Spleen (tissue), 11 donors: ENCODE measurements around the gene OR2V2. TPM values are rescaled to one million over a fixed set of nuclear protein-coding genes. Genes with fewer than 3 reads are reported as not detected.
A peak's percentile ranks its signal among the peaks of the same experiment; 100 is the strongest.

Experiments used
- DNase-seq: peaks from one replicate; pipeline ENCODE4 v3.0.0-alpha.2; 2020
- H3K27ac ChIP-seq, 8 donors: fragments of 200-600 bp; sonication (generic) in 7 of 8; 1 replicate in 4 of 8; 2 replicates in 4 of 8; pipeline versions ENCODE4 v1.5.0 to v1.8.0; 2016 to 2021; ENCODE audit warnings: inconsistent platforms in 4 of 8, mild to moderate bottlenecking in 4 of 8, moderate library complexity in 1 of 8
- H3K27me3 ChIP-seq, 7 donors: fragments of 200-600 bp; sonication (generic) in 6 of 7; replicated peaks in 1 of 7; 1 replicate in 4 of 7; 2 replicates in 3 of 7; pipeline versions ENCODE4 v1.5.0 to v1.8.0; 2016 to 2021; ENCODE audit warnings: inconsistent platforms in 3 of 7, mild to moderate bottlenecking in 1 of 7
- H3K36me3 ChIP-seq, 6 donors: fragments of 200-600 bp; sonication (generic) in 5 of 6; 1 replicate in 4 of 6; 2 replicates in 2 of 6; pipeline versions ENCODE4 v1.5.0 to v1.8.0; 2016 to 2021; ENCODE audit warnings: inconsistent platforms in 2 of 6
- H3K4me1 ChIP-seq, 6 donors: fragments of 200-600 bp; sonication (generic) in 5 of 6; 1 replicate in 3 of 6; 2 replicates in 3 of 6; pipeline versions ENCODE4 v1.5.0 to v1.8.0; 2016 to 2021; ENCODE audit warnings: inconsistent platforms in 3 of 6
- H3K4me3 ChIP-seq, 8 donors: fragments of 200-600 bp; sonication (generic) in 7 of 8; 1 replicate in 4 of 8; 2 replicates in 4 of 8; pipeline versions ENCODE4 v1.5.0 to v1.8.0; 2016 to 2021; ENCODE audit warnings: inconsistent platforms in 4 of 8, mild to moderate bottlenecking in 4 of 8, moderate library complexity in 2 of 8
- H3K9me3 ChIP-seq, 8 donors: fragments of 200-600 bp; sonication (generic) in 7 of 8; 1 replicate in 4 of 8; 2 replicates in 4 of 8; pipeline versions ENCODE4 v1.5.0 to v1.8.0; 2016 to 2021; ENCODE audit warnings: inconsistent platforms in 4 of 8
- CTCF ChIP-seq, 11 experiments: fragments of 200-600 bp in 7 of 11; fragments of 450-650 bp in 4 of 11; sonication (generic) in 4 of 11; IDR thresholded peaks in 8 of 11; conservative IDR thresholded peaks in 3 of 11; 1 replicate in 7 of 11; 2 replicates in 4 of 11; pipeline versions ENCODE4 v1.4.0 to v1.8.0; 2016 to 2021; ENCODE audit warnings: antibody characterized with exemption in 11 of 11, inconsistent platforms in 4 of 11, mild to moderate bottlenecking in 1 of 11
- POLR2A ChIP-seq, 3 donors: fragments of 450-650 bp; IDR thresholded peaks; one replicate each; pipeline ENCODE4 v1.5.1; 2017; ENCODE audit warnings: antibody characterized with exemption in 3 of 3, mild to moderate bottlenecking in 1 of 3
- POLR2AphosphoS5 ChIP-seq, 3 donors: sonication (generic); formaldehyde crosslinking; IDR thresholded peaks; one replicate each; pipeline ENCODE4 v1.5.1; 2017; ENCODE audit warnings: antibody characterized with exemption in 3 of 3
- WGBS, 5 donors: extraction: QIAGEN DNeasy Blood & Tissue Kit in 3 of 5; methylation state at CpG; one replicate each; pipeline versions ENCODE4 v1.1.5 to v1.1.7; 2013 to 2018; 5-methylcytosine and 5-hydroxymethylcytosine counted together
- intact Hi-C: fragments of 100-400 bp; cut with DNase I; formaldehyde crosslinking; loops from one replicate; pipeline ENCODE4 v1.15.0; 2023; ENCODE audit warnings: low total_unique reads
- polyA plus RNA-seq, 3 donors: library from polyadenylated mRNA; stranded (reverse); fragments of 200-250 nt; gene quantifications; one replicate each; pipeline ENCODE4 v1.2.1, GENCODE V29; 2013
- total RNA-seq, 7 donors: library from RNA; depleted of rRNA in 3 of 7; stranded (reverse); fragments of >200 nt in 3 of 7; fragmentation: NEBNext Ultra II Directional in 4 of 7; extraction: Animal tissue kit (Norgen Biotek cat#: 25700) in 4 of 7; gene quantifications; one replicate each; pipeline versions ENCODE4 v1.1.0 to v1.2.1, GENCODE V29; 2016 to 2021
- donor health status: healthy with polysubstance abuse.
- donor health status: DM: no; HTN: no; CAD: no; lungs with moderate emphysema.
- donor health status: DM: no; HTN: no; CAD: no.
- donor health status: Bipolar disorder and iron deficiency.
- donor health status: healthy.
- donor health status: DM: no; HTN: no; CAD: no.
- donor health status: DM: yes; HTN: yes; CAD: no.

OR2V2 gene
- total and polyA plus RNA-seq, 10 donors = not detected

GRCh38 chr5:181114844-181115778, 32.3 kb upstream of the OR2V2 start:
- peaks cover 3 to 98% (median 40%) of the 10 kb centered on the region in 7 donors for H3K27me3 ChIP-seq
- H3K9me3 ChIP-seq = peaks cover 0 to 11% (median 0%) of the 10 kb centered on the region in 8 donors
- H3K36me3 ChIP-seq = no peaks in the 10 kb centered on the region
- H3K4me3 ChIP-seq = no peak overlapping the region
- no peak overlapping the region for H3K27ac ChIP-seq
- no peak for DNase-seq
- WGBS, 5 donors = 9 to 20% (median 12%) methylated on average over 41 to 47 of the region's 47 CpGs
- peaks cover 0 to 14% (median 0%) of the 10 kb centered on the region in 6 donors for H3K4me1 ChIP-seq
- no peak for TF ChIP-seq POLR2AphosphoS5 (IDR thresholded peaks at IDR 0.05)
- no peak for TF ChIP-seq POLR2A (IDR thresholded peaks at IDR 0.05)
- TF ChIP-seq CTCF (IDR thresholded peaks at IDR 0.05 in 8 of 11, conservative IDR thresholded peaks at IDR 0.05 in 3 of 11) = no peak
- intact Hi-C loops = no loop called here

- Histone ChIP-seq H3K4me1 (peaks cover 0 to 20% (median 8%) of the 10 kb centered on the region in 6 donors), H3K36me3 (no peaks in the 10 kb centered on the region), H3K4me3 (no peak overlapping the region), H3K27me3 (peaks cover 3 to 98% (median 42%) of the 10 kb centered on the region in 7 donors), H3K9me3 (peaks cover 0 to 11% (median 0%) of the 10 kb centered on the region in 8 donors), H3K27ac (no peak overlapping the region)
- DNase-seq = peak; percentile 50
- intact Hi-C loops = no loop called here
- TF ChIP-seq POLR2A (IDR thresholded peaks at IDR 0.05) (no peak), CTCF (IDR thresholded peaks at IDR 0.05 in 8 of 11, conservative IDR thresholded peaks at IDR 0.05 in 3 of 11) (no peak), POLR2AphosphoS5 (IDR thresholded peaks at IDR 0.05) (no peak)
- 81 to 90% (median 88%) methylated on average over 6 of the region's 6 CpGs for WGBS, 5 donors
Observed at GRCh38 chr5:181118369-181118768, 29.0 kb upstream of the OR2V2 start.

GRCh38 chr5:181119105-181119504, 28.3 kb upstream of the OR2V2 start:
- TF ChIP-seq POLR2AphosphoS5 (IDR thresholded peaks at IDR 0.05) = no peak
- TF ChIP-seq CTCF (IDR thresholded peaks at IDR 0.05 in 8 of 11, conservative IDR thresholded peaks at IDR 0.05 in 3 of 11) = no peak
- no peak for TF ChIP-seq POLR2A (IDR thresholded peaks at IDR 0.05)
- 84 to 92% (median 91%) methylated on average over 8 of the region's 8 CpGs for WGBS, 5 donors
- Histone ChIP-seq H3K27me3 (peaks cover 3 to 96% (median 42%) of the 10 kb centered on the region in 7 donors), H3K9me3 (peaks cover 0 to 8% (median 0%) of the 10 kb centered on the region in 8 donors), H3K4me1 (peaks cover 0 to 20% (median 8%) of the 10 kb centered on the region in 6 donors), H3K4me3 (no peak overlapping the region), H3K36me3 (no peaks in the 10 kb centered on the region), H3K27ac (no peak overlapping the region)
- DNase-seq = no peak
- intact Hi-C loops = no loop called here

- H3K36me3 ChIP-seq = no peaks in the 10 kb centered on the region
- DNase-seq = no peak
- intact Hi-C loops = no loop called here
- H3K4me1 ChIP-seq = peaks cover 0 to 12% (median 6%) of the 10 kb centered on the region in 6 donors
- no peak for TF ChIP-seq CTCF (IDR thresholded peaks at IDR 0.05 in 8 of 11, conservative IDR thresholded peaks at IDR 0.05 in 3 of 11)
- TF ChIP-seq POLR2AphosphoS5 (IDR thresholded peaks at IDR 0.05) = no peak
- TF ChIP-seq POLR2A (IDR thresholded peaks at IDR 0.05) = no peak
- 85 to 92% (median 89%) methylated on average over 4 of the region's 4 CpGs for WGBS, 5 donors
- H3K27me3 ChIP-seq = peaks cover 0 to 94% (median 33%) of the 10 kb centered on the region in 7 donors
- no peak overlapping the region for H3K27ac ChIP-seq
- H3K4me3 ChIP-seq = no peak overlapping the region
- no peaks in the 10 kb centered on the region for H3K9me3 ChIP-seq
Observed at GRCh38 chr5:181120306-181120705, 27.1 kb upstream of the OR2V2 start.
